Measurements from ENCODE around the gene PFDN6. TPM values are rescaled to one million over a fixed set of nuclear protein-coding genes. Genes with fewer than 3 reads are reported as not detected.

PFDN6 gene
- total RNA-seq, 4 donors from 2014 or later = 40.6 to 55.5 (median 50.6) TPM

DNA sequence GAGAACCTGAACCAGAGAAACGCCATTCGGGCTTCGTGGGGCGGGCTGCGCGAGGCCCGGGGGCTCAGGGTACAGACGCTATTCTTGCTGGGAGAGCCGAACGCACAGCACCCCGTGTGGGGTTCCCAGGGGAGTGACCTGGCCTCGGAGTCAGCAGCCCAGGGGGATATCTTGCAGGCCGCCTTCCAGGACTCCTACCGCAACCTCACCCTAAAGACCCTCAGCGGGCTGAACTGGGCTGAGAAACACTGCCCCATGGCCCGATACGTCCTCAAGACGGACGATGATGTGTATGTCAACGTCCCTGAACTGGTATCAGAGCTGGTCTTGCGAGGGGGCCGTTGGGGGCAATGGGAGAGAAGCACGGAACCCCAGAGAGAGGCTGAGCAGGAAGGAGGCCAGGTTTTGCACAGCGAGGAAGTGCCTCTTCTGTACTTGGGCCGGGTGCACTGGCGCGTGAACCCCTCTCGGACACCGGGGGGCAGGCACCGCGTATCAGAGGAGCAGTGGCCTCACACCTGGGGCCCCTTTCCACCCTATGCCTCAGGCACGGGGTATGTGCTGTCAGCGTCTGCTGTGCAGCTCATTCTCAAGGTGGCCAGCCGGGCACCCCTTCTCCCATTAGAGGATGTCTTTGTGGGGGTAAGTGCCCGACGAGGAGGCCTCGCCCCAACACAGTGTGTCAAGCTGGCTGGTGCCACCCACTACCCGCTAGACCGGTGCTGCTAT is 11.6 kb upstream of the PFDN6 start:
- peaks cover under 1 to 69% (median 35%) of the 10 kb centered on the region in 3 donors for H3K4me1 ChIP-seq
- H3K27me3 ChIP-seq = no peaks in the 10 kb centered on the region
- peak overlapping the region; percentile 73 to 96 (median 91) for H3K27ac ChIP-seq
- H3K9me3 ChIP-seq = no peaks in the 10 kb centered on the region
- peaks cover 0 to 78% of the 10 kb centered on the region in 2 donors for H3K36me3 ChIP-seq
- WGBS, 2 donors (ENCODE audit: low coverage in 1 of 2) = 48% methylated on average over 2 of the region's 39 CpGs; no CpG with 5 or more reads in 1 of the 2 donors
- TF ChIP-seq, protein P1, sequence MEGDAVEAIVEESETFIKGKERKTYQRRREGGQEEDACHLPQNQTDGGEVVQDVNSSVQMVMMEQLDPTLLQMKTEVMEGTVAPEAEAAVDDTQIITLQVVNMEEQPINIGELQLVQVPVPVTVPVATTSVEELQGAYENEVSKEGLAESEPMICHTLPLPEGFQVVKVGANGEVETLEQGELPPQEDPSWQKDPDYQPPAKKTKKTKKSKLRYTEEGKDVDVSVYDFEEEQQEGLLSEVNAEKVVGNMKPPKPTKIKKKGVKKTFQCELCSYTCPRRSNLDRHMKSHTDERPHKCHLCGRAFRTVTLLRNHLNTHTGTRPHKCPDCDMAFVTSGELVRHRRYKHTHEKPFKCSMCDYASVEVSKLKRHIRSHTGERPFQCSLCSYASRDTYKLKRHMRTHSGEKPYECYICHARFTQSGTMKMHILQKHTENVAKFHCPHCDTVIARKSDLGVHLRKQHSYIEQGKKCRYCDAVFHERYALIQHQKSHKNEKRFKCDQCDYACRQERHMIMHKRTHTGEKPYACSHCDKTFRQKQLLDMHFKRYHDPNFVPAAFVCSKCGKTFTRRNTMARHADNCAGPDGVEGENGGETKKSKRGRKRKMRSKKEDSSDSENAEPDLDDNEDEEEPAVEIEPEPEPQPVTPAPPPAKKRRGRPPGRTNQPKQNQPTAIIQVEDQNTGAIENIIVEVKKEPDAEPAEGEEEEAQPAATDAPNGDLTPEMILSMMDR (IDR thresholded peaks at IDR 0.05) = no peak
- TF ChIP-seq POLR2AphosphoS5 (IDR thresholded peaks at IDR 0.05) (no peak), EP300 (IDR thresholded peaks at IDR 0.05) (no peak), POLR2A (IDR thresholded peaks at IDR 0.05) (no peak)
- ATAC-seq = no peak
- H3K4me3 ChIP-seq = peak overlapping the region; percentile 56 to 81

DNA sequence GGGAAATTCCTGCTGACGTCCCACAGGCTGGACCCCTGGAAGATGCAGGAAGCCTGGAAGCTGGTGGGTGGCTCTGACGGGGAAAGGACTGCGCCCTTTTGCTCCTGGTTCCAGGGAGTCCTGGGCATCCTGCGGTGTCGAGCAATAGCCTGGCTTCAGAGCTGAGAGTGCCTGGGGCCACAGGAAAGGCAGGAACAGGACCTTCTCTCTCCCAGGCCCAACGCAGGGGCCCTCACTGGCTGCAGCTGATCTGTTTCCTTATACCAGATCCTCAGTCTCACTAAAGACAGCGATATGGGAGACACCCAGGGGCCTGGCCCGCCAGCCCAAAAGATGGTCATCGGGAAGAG is 11.0 kb upstream of the PFDN6 start:
- H3K36me3 ChIP-seq = peaks cover 0 to 80% of the 10 kb centered on the region in 2 donors
- peak overlapping the region in 3 of 4 donors; percentile 89 to 96 (median 93) for H3K27ac ChIP-seq
- ATAC-seq = no peak
- TF ChIP-seq POLR2A (IDR thresholded peaks at IDR 0.05) (no peak), EP300 (IDR thresholded peaks at IDR 0.05) (no peak), POLR2AphosphoS5 (IDR thresholded peaks at IDR 0.05) (no peak)
- TF ChIP-seq, protein P1 (IDR thresholded peaks at IDR 0.05) = no peak
- no peaks in the 10 kb centered on the region for H3K27me3 ChIP-seq
- no peaks in the 10 kb centered on the region for H3K9me3 ChIP-seq
- WGBS, 2 donors (ENCODE audit: low coverage in 1 of 2) = 40 to 72% methylated on average over 1 to 5 of the region's 9 CpGs
- peaks cover 0 to 63% (median 29%) of the 10 kb centered on the region in 3 donors for H3K4me1 ChIP-seq
- H3K4me3 ChIP-seq = no peak overlapping the region

DNA sequence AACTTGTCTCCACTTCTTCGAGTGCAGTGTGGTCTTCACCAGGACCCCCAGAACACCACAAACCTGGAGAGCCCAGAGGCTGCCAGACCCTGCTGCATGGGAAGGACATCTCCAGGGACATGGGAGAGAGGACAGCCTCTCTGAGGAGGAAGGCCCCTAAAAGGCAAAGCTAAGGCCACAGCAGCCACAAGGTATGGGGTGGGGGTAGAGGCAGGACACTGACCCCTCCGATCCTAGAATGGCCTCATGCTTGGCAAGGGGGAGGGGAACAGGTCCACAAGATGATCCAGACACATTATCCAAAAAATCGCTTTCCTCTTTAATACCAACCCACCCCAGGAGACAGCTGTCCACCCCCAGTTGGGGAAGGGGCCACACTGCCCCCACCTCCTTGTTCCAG is 10.6 kb upstream of the PFDN6 start:
- ATAC-seq = no peak
- Histone ChIP-seq H3K36me3 (peaks cover 0 to 80% of the 10 kb centered on the region in 2 donors), H3K4me1 (peaks cover 0 to 59% (median 27%) of the 10 kb centered on the region in 3 donors)

DNA sequence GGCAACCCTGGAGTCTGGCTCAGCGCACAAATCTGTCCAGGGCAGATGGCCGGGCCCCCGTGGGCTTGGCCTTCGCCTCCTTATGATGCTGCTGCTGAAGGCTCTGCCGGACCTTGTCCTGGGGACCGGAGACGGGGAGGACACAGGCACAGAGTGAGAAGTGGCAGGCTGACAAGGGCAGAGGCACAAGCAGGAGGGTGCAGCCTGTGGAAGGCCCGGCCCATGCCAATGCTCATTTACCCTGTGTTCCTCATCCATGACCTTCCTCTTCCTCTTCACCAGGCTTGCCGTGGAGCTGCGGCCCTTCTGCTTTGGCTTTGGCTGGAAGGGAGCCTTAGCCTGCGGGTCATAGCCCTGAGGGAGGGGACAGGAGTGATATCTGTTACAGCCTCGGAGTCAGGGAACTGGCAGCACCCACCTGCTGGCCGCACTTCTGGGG is 10.1 kb upstream of the PFDN6 start:
- TF ChIP-seq POLR2AphosphoS5 (IDR thresholded peaks at IDR 0.05) (no peak), POLR2A (IDR thresholded peaks at IDR 0.05) (no peak), EP300 (IDR thresholded peaks at IDR 0.05) (no peak)
- TF ChIP-seq, protein P1 (IDR thresholded peaks at IDR 0.05) = no peak

More for the DNA sequence above, 10.6 kb upstream of the PFDN6 start:
- Histone ChIP-seq H3K27me3 (no peaks in the 10 kb centered on the region), H3K9me3 (no peaks in the 10 kb centered on the region), H3K4me3 (no peak overlapping the region), H3K27ac (peak overlapping the region in 2 of 4 donors; percentile 89 to 93)
- TF ChIP-seq EP300 (IDR thresholded peaks at IDR 0.05) = no peak
- no peak for TF ChIP-seq POLR2AphosphoS5 (IDR thresholded peaks at IDR 0.05)
- TF ChIP-seq, protein P1 (IDR thresholded peaks at IDR 0.05) = no peak
- no peak for TF ChIP-seq POLR2A (IDR thresholded peaks at IDR 0.05)
- WGBS, 2 donors (ENCODE audit: low coverage in 1 of 2) = 38 to 88% methylated on average over 1 to 2 of the region's 3 CpGs

More for the DNA sequence above, 10.1 kb upstream of the PFDN6 start:
- H3K27ac ChIP-seq = peak overlapping the region in 1 of 4 donors; percentile 89
- no peaks in the 10 kb centered on the region for H3K9me3 ChIP-seq
- ATAC-seq = no peak
- WGBS, 2 donors (ENCODE audit: low coverage in 1 of 2) = 66% methylated on average over 3 of the region's 13 CpGs; no CpG with 5 or more reads in 1 of the 2 donors
- H3K36me3 ChIP-seq = peaks cover 0 to 80% of the 10 kb centered on the region in 2 donors
- H3K4me1 ChIP-seq = peaks cover 0 to 54% (median 23%) of the 10 kb centered on the region in 3 donors
- H3K27me3 ChIP-seq = no peaks in the 10 kb centered on the region
- H3K4me3 ChIP-seq = no peak overlapping the region
